ENCODE results near the gene SALL2.

Gene SALL2

GRCh38 chr14:21494902-21495762 lies 31.0 kb downstream of the SALL2 start:
- DNase-seq: no peak

GRCh38 chr14:21486640-21487087 lies 39.5 kb downstream of the SALL2 start:
- DNase-seq: no peak

- peak; percentile 88 for DNase-seq
Observed at GRCh38 chr14:21476925-21477681, 49.0 kb downstream of the SALL2 start, which contains the start of the genes RAB2B and TOX4. RAB2B (minus strand) TSS chr14:21476959; CDS start chr14:21476872, 87 bp downstream. TOX4 (plus strand) TSS chr14:21477195; CDS start chr14:21477279, 84 bp downstream.

GRCh38 chr14:21476523-21476924 lies 49.6 kb downstream of the SALL2 start:
- DNase-seq: no peak

GRCh38 chr14:21475767-21476522 lies 50.2 kb downstream of the SALL2 start:
- no peak for DNase-seq

Measured in right kidney (tissue), 1 donor.